Gastroesophageal sphincter (tissue), 3 donors: ENCODE measurements around the gene GAD1.

Experiments used
- CTCF ChIP-seq, 4 experiments: fragments of 200-600 bp in 2 of 4; fragments of 450-650 bp in 2 of 4; sonication (generic) in 1 of 4; IDR thresholded peaks; one replicate each; pipeline ENCODE4 v1.5.1; 2017 to 2019; ENCODE audit warnings: antibody characterized with exemption in 4 of 4, mild to moderate bottlenecking in 2 of 4, moderate library complexity in 2 of 4
- POLR2A ChIP-seq, 2 donors: fragments of 450-650 bp; IDR thresholded peaks; one replicate each; pipeline ENCODE4 v1.6.1; 2017; ENCODE audit warnings: antibody characterized with exemption in 2 of 2, mild to moderate bottlenecking in 2 of 2, moderate library complexity in 1 of 2

GRCh38 chr2:170843656-170844055 lies 27.0 kb downstream of the GAD1 start:
- TF ChIP-seq CTCF (IDR thresholded peaks at IDR 0.05) (no peak), POLR2A (IDR thresholded peaks at IDR 0.05) (no peak)
